Tibial nerve (tissue), 4 donors: Measurements from ENCODE around the gene REX1BD. TPM values are rescaled to one million over a fixed set of nuclear protein-coding genes. Genes with fewer than 3 reads are reported as not detected.
A peak's percentile ranks its signal among the peaks of the same experiment; 100 is the strongest.

Experiments
- DNase-seq, 2 donors: peaks; one replicate each; pipeline ENCODE4 v3.0.0-alpha.2; 2019; ENCODE audit warnings: low spot score in 2 of 2
- H3K27ac ChIP-seq, 4 donors: fragments of 200-600 bp; sonication (generic) in 3 of 4; one replicate each; pipeline ENCODE4 v1.5.1; 2017 to 2019; ENCODE audit warnings: mild to moderate bottlenecking in 1 of 4
- H3K27me3 ChIP-seq, 2 donors: fragments of 200-600 bp; sonication (generic) in 1 of 2; one replicate each; pipeline versions ENCODE4 v1.5.1 to v1.6.0; 2017 to 2019
- H3K36me3 ChIP-seq, 3 donors: fragments of 200-600 bp; sonication (generic); one replicate each; pipeline ENCODE4 v1.5.1; 2018 to 2019
- H3K4me1 ChIP-seq, 4 donors: fragments of 200-600 bp; sonication (generic) in 3 of 4; one replicate each; pipeline ENCODE4 v1.5.1; 2017 to 2019
- H3K4me3 ChIP-seq, 4 donors: fragments of 200-600 bp; sonication (generic) in 3 of 4; one replicate each; pipeline ENCODE4 v1.5.1; 2017 to 2019; ENCODE audit warnings: mild to moderate bottlenecking in 1 of 4, moderate library complexity in 1 of 4
- H3K9me3 ChIP-seq, 4 donors: fragments of 200-600 bp; sonication (generic) in 3 of 4; one replicate each; pipeline ENCODE4 v1.5.1; 2017 to 2019
- CTCF ChIP-seq, 5 experiments: fragments of 200-600 bp in 3 of 5; fragments of 450-650 bp in 2 of 5; sonication (generic) in 3 of 5; IDR thresholded peaks; one replicate each; pipeline ENCODE4 v1.5.1; 2016 to 2019; ENCODE audit warnings: antibody characterized with exemption in 5 of 5, mild to moderate bottlenecking in 3 of 5, moderate library complexity in 2 of 5
- EP300 ChIP-seq, 2 donors: sonication (generic); formaldehyde crosslinking; IDR thresholded peaks; one replicate each; pipeline ENCODE4 v1.6.1; 2017; ENCODE audit warnings: antibody characterized with exemption in 2 of 2, mild to moderate bottlenecking in 1 of 2
- POLR2A ChIP-seq, 2 donors: fragments of 450-650 bp; IDR thresholded peaks; one replicate each; pipeline ENCODE4 v1.6.1; 2017; ENCODE audit warnings: antibody characterized with exemption in 2 of 2, mild to moderate bottlenecking in 2 of 2, moderate library complexity in 2 of 2
- WGBS, 2 donors: methylation state at CpG; one replicate each; pipeline ENCODE4 v1.1.5; 2018; 5-methylcytosine and 5-hydroxymethylcytosine counted together
- total RNA-seq, 4 donors: library from RNA; depleted of rRNA; stranded (reverse); fragments of >200 nt; gene quantifications; one replicate each; pipeline ENCODE4 v1.1.0, GENCODE V29; 2016

Gene REX1BD
- total RNA-seq, 4 donors from 2014 or later: 186 to 226 (median 210) TPM

- no peaks in the 10 kb centered on the region for H3K9me3 ChIP-seq
- H3K4me1 ChIP-seq: peaks cover 2 to 53% (median 17%) of the 10 kb centered on the region in 4 donors
- H3K27ac ChIP-seq: peak overlapping the region in 1 of 4 donors; percentile 31
- no peaks in the 10 kb centered on the region for H3K36me3 ChIP-seq
- no peak for DNase-seq
- 2 to 23% methylated on average over 23 to 30 of the region's 65 CpGs for WGBS, 2 donors
- TF ChIP-seq CTCF (IDR thresholded peaks at IDR 0.05) (no peak), EP300 (IDR thresholded peaks at IDR 0.05) (no peak), POLR2A (IDR thresholded peaks at IDR 0.05) (no peak)
- H3K27me3 ChIP-seq: peaks cover 3 to 81% of the 10 kb centered on the region in 2 donors
- H3K4me3 ChIP-seq: peak overlapping the region in 3 of 4 donors; percentile 0 to 49 (median 25)
Observed at GRCh38 chr19:18605546-18606280, 17.1 kb downstream of the REX1BD start.

GRCh38 chr19:18606281-18607225, 18.0 kb downstream of the REX1BD start, which contains the start of gene CRLF1:
CRLF1 (minus strand) TSS chr19:18606799; CDS start chr19:18606656, 143 bp downstream.
- H3K4me3 ChIP-seq: peak within 1 kb of the TSS in 3 of 4 donors; percentile 0 to 49 (median 25)
- H3K27ac ChIP-seq: peak within 1 kb of the TSS in 1 of 4 donors; percentile 31
- TF ChIP-seq POLR2A (IDR thresholded peaks at IDR 0.05) (no peak), EP300 (IDR thresholded peaks at IDR 0.05) (no peak), CTCF (IDR thresholded peaks at IDR 0.05) (no peak)
- peaks cover 2 to 61% (median 26%) of the 10 kb centered on the region in 4 donors for H3K4me1 ChIP-seq
- H3K9me3 ChIP-seq: no peaks in the 10 kb centered on the region
- no peak for DNase-seq
- 2 to 3% methylated on average over 13 to 14 of the region's 116 CpGs for WGBS, 2 donors
- H3K36me3 ChIP-seq: no peaks in the 10 kb centered on the region
- peaks cover 3 to 89% of the 10 kb centered on the region in 2 donors for H3K27me3 ChIP-seq

- H3K4me1 ChIP-seq: peaks cover 2 to 71% (median 35%) of the 10 kb centered on the region in 4 donors
- H3K4me3 ChIP-seq: peak overlapping the region in 2 of 4 donors; percentile 18 to 49
- H3K36me3 ChIP-seq: no peaks in the 10 kb centered on the region
- H3K27me3 ChIP-seq: peaks cover 4 to 94% of the 10 kb centered on the region in 2 donors
- no peak overlapping the region for H3K27ac ChIP-seq
- no peak for DNase-seq
- H3K9me3 ChIP-seq: no peaks in the 10 kb centered on the region
- whole genome bisulfite sequencing, 2 donors: 2% methylated on average over 48 to 66 of the region's 68 CpGs
- no peak for TF ChIP-seq POLR2A (IDR thresholded peaks at IDR 0.05)
- no peak for TF ChIP-seq EP300 (IDR thresholded peaks at IDR 0.05)
- TF ChIP-seq CTCF (IDR thresholded peaks at IDR 0.05): no peak
Observed at GRCh38 chr19:18607226-18608101, 18.9 kb downstream of the REX1BD start.

DNA sequence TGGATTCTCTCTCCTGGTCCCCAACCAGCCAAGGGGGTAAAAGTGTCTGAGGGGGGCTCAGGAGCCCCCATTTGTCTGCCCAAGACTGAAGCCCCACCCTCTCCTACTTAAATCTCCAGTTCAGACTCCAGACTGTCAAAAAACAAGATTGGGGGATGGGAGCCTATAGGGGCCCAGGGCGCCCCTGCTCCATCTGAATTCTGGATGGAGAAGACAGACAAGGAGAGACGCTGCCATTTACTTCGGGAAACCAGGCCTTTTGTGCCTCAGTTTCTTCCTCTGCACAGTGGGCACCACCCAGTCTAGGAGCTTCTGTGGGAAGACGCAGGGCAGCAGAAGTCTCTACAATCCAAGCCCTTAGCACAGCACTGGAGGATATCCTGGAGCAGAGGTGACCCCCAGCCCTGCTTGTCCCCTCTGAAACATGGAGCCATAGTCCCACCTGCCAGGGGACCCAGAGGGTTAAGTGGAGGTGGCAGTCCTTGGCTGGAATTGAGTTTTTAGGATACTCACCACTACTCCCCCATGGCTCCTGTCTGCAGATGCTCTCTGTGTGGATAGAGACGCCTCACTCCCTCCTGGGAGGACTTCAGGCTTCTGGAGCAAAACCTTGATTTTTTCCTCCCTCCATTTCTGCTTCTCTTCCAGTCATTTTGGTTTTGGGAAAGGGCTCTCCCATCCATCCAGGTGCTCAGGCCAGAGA, 19.7 kb downstream of the REX1BD start:
- 35 to 49% methylated on average over 5 of the region's 5 CpGs for WGBS, 2 donors
- Histone ChIP-seq H3K9me3 (no peaks in the 10 kb centered on the region), H3K4me3 (peak overlapping the region in 1 of 4 donors; percentile 49), H3K27ac (no peak overlapping the region), H3K4me1 (peaks cover 2 to 78% (median 39%) of the 10 kb centered on the region in 4 donors), H3K27me3 (peaks cover 7 to 94% of the 10 kb centered on the region in 2 donors), H3K36me3 (no peaks in the 10 kb centered on the region)
- TF ChIP-seq CTCF (IDR thresholded peaks at IDR 0.05): no peak
- TF ChIP-seq POLR2A (IDR thresholded peaks at IDR 0.05): no peak
- TF ChIP-seq EP300 (IDR thresholded peaks at IDR 0.05): no peak
- DNase-seq: no peak
